T-cell (primary cell): ENCODE data around the gene CETN3. TPM values are rescaled to one million over a fixed set of nuclear protein-coding genes. Genes with fewer than 3 reads are reported as not detected.

Experiments used
- ATAC-seq, 4 experiments: fragments of 200-7000 bp in 3 of 4; fragments of 150-1000 bp in 1 of 4; cut with Tn5 transposase; replicated peaks in 1 of 4; 1 replicate in 3 of 4; 2 replicates in 1 of 4; pipeline ENCODE4 v1.10.0; 2021; ENCODE audit warnings: moderate library complexity in 3 of 4, mild to moderate bottlenecking in 2 of 4, moderate number of reproducible peaks in 1 of 4
- CTCF ChIA-PET, 2 donors: fragments of 300-600 bp; sonication (Branson Sonifier 250); formaldehyde crosslinking; loops; one replicate each; lab custom pipeline; 2022; ENCODE audit warnings: antibody characterized with exemption in 2 of 2; lab: Charles Lee
- POLR2A ChIA-PET, 2 donors: fragments of 300-600 bp; sonication (Branson Sonifier 250); formaldehyde crosslinking; loops; one replicate each; lab custom pipeline; 2022; ENCODE audit warnings: antibody characterized with exemption in 2 of 2; lab: Charles Lee
- DNase-seq, 35 experiments: peaks; one replicate each; pipeline versions ENCODE4 v3.0.0 to v3.0.0-alpha.2; 2013 to 2023
- H3K27ac ChIP-seq: one replicate; pipeline ENCODE4 v1.5.1; 2013; ENCODE audit warnings: low read length
- H3K27me3 ChIP-seq, 2 experiments: replicated peaks in 1 of 2; 1 replicate in 1 of 2; 2 replicates in 1 of 2; pipeline versions ENCODE4 v1.6.1 to v1.7.0; 2013; ENCODE audit warnings: low read length in 1 of 2, mixed read lengths in 1 of 2; ENCODE audit not compliant: control insufficient read depth in 2 of 2, insufficient read depth in 2 of 2; ENCODE audit errors: extremely low read depth in 1 of 2
- H3K36me3 ChIP-seq, 2 donors: 1 replicate in 1 of 2; 2 replicates in 1 of 2; pipeline versions ENCODE4 v1.6.1 to v1.7.0; 2013; ENCODE audit warnings: low read length in 1 of 2; ENCODE audit not compliant: control insufficient read depth in 2 of 2, insufficient read depth in 1 of 2; ENCODE audit errors: extremely low read depth in 1 of 2
- H3K4me1 ChIP-seq, 2 experiments: 1 replicate in 1 of 2; 2 replicates in 1 of 2; pipeline versions ENCODE4 v1.6.1 to v1.7.0; 2013; ENCODE audit warnings: low read length in 2 of 2, mixed read lengths in 1 of 2; ENCODE audit not compliant: insufficient read depth in 2 of 2, control insufficient read depth in 1 of 2; ENCODE audit errors: extremely low read depth in 1 of 2
- H3K4me3 ChIP-seq, 2 donors: 1 replicate in 1 of 2; 2 replicates in 1 of 2; pipeline versions ENCODE4 v1.5.1 to v1.7.0; 2013; ENCODE audit warnings: mild to moderate bottlenecking in 2 of 2, low read length in 1 of 2, moderate library complexity in 1 of 2; ENCODE audit not compliant: control insufficient read depth in 1 of 2; ENCODE audit errors: extremely low read depth in 1 of 2
- H3K9me3 ChIP-seq: 2 replicates; pipeline ENCODE4 v1.7.0; 2013
- H3K27ac Mint-ChIP-seq, 2 donors: one replicate each; pipeline ENCODE4 v1.8.0; 2020 to 2021; ENCODE audit warnings: mild to moderate bottlenecking in 2 of 2, mixed read lengths in 2 of 2
- H3K27me3 Mint-ChIP-seq, 2 donors: one replicate each; pipeline ENCODE4 v1.8.0; 2021 to 2022; ENCODE audit warnings: mixed read lengths in 2 of 2
- H3K36me3 Mint-ChIP-seq: one replicate; pipeline ENCODE4 v1.8.0; 2021; ENCODE audit warnings: mixed read lengths
- H3K4me1 Mint-ChIP-seq, 3 donors: one replicate each; pipeline ENCODE4 v1.8.0; 2020 to 2022; ENCODE audit warnings: mixed read lengths in 3 of 3, mild to moderate bottlenecking in 1 of 3
- H3K4me3 Mint-ChIP-seq, 3 donors: one replicate each; pipeline ENCODE4 v1.8.0; 2020 to 2022; ENCODE audit warnings: mild to moderate bottlenecking in 3 of 3, mixed read lengths in 3 of 3, moderate library complexity in 3 of 3
- H3K9me3 Mint-ChIP-seq, 3 donors: one replicate each; pipeline ENCODE4 v1.8.0; 2020 to 2022; ENCODE audit warnings: mixed read lengths in 3 of 3
- WGBS: methylation state at CpG from one replicate; pipeline ENCODE4 v1.1.5; 2013; ENCODE audit warnings: missing lambda C conversion rate; ENCODE audit not compliant: insufficient coverage; 5-methylcytosine and 5-hydroxymethylcytosine counted together
- total RNA-seq, 35 experiments: library from RNA in 6 of 35; stranded (reverse) in 6 of 35; fragments of 120-200 nt in 1 of 35; gene quantifications; one replicate each; pipeline versions ENCODE4 v1.2.1 to v1.2.4 and lab custom pipeline; 2013 to 2026

CETN3 gene
- 10 to 100 TPM in 3 of 5 donors, 1 to 10 TPM in 2; 6.9 to 17.6 (median 15.8) TPM for total RNA-seq
- total RNA-seq (2013) = 31.0 TPM
- 2.0 to 43.1 (median 8.6) reads per million in 29 experiments for total RNA-seq (lab: John Stamatoyannopoulos, UW)

DNA sequence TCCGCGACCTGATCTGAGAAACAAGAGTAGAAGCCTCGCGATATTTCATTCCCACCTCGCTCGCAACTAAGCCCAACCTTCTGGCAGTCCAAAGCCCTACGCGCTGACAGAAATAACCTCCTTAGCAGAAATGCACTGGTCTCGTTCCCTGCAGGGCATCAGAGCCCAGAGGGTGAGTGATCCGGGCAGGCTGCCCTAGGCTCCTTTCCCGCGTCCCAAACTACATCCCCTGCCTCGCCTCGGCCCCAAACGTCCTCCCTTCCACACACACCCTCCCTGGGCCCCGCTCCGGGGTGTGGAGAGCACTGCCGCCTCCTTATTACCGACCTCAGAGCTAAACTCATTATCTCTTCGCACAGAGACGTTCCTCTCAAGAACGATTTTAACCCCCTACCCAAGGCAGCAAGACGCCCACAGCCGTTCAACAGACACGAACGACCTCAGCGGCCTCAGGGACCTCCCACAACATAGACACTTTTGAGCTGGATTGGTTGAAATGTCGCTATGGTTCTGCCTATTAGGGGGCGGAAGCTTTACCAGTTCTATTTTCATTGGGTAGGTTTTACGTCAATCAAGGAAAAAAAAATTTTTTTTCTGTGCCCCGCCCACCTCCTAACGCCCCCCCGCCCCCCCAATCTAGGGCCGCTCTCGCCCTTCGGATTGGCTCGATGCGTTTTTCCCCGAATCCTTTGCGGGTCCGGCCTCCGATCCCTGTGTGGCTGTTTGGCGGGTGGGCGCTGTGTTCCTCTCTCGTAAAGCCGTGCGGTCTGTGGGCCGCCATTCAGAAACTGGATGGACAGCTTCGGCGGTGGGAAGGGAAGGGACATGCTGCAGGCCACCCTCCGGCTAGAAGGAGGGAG, at the start of gene CETN3:
CETN3 (minus strand) TSS at position 439 of the 860 bp plus-strand sequence; CDS start at position 344, 95 bp downstream.
- no peak within 1 kb of the TSS for H3K4me3 Mint-ChIP-seq
- Histone ChIP-seq H3K9me3 (no peaks in the 10 kb centered on the region), H3K4me1 (peaks cover 7 to 14% of the 10 kb centered on the region in 2 experiments), H3K27me3 (peaks cover 0 to 1% of the 10 kb centered on the region in 2 experiments), H3K4me3 (peak within 1 kb of the TSS; percentile 97 to 98), H3K27ac (peak within 1 kb of the TSS; percentile 95), H3K36me3 (peaks cover 0 to 3% of the 10 kb centered on the region in 2 donors)
- ChIA-PET CTCF (interaction anchor here (0.5 to 2.7 kb wide), 13 partner anchors 19 to 974 kb away, joined by 3 to 32 read pairs (median 3); partner anchors contain the start of genes ARRDC3 (in 1 of the 2), LYSMD3 (in 1 of the 2), MBLAC2 (in 1 of the 2) and POLR3G (in 1 of the 2)), POLR2A (interaction anchor here (0.6 to 2.1 kb wide), 17 partner anchors 9 to 974 kb away, joined by 3 to 22 read pairs (median 6); partner anchors contain the start of genes MBLAC2 (in 2 of the 2), POLR3G (in 2 of the 2), ARRDC3 (in 1 of the 2) and LYSMD3 (in 1 of the 2))
- no peaks in the 10 kb centered on the region for H3K9me3 Mint-ChIP-seq
- WGBS = 0% methylated on average over 34 of the region's 51 CpGs
- H3K36me3 Mint-ChIP-seq = peaks cover 17% of the 10 kb centered on the region
- ATAC-seq = peak; percentile 93 to 95 (median 94)
- H3K27ac Mint-ChIP-seq = no peak within 1 kb of the TSS
- peak; percentile 76 to 95 (median 85) for DNase-seq
- no peaks in the 10 kb centered on the region for H3K27me3 Mint-ChIP-seq
- H3K4me1 Mint-ChIP-seq = peaks cover 18 to 22% (median 19%) of the 10 kb centered on the region in 3 donors

DNA sequence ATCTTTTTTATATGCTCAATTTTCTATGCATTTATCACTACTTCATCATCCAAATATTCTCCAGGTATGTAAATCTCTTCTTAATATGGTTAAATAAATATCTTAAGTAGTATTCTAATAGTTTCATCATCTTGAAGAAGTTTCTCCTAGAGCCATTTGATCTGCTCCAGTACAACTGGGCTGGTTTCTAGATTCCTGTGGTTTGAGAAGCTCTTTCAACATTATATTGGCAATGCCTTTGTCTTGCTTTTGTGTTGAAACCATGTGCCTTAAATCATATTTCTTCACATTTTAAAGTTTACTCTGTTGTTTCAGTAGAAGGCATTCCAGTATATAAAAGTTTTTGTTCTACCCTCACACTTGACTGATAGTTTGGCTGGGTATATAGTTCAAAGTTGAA, 37.4 kb upstream of the CETN3 start:
- Histone ChIP-seq H3K36me3 (no peaks in the 10 kb centered on the region), H3K27ac (no peak overlapping the region), H3K4me3 (no peak overlapping the region), H3K4me1 (no peaks in the 10 kb centered on the region), H3K27me3 (peaks cover 0 to 3% of the 10 kb centered on the region in 2 experiments), H3K9me3 (no peaks in the 10 kb centered on the region)
- ATAC-seq = no peak
- no peaks in the 10 kb centered on the region for H3K9me3 Mint-ChIP-seq
- DNase-seq = no peak
- H3K4me1 Mint-ChIP-seq = no peaks in the 10 kb centered on the region
- H3K27me3 Mint-ChIP-seq = peaks cover 3% of the 10 kb centered on the region in 2 donors
- ChIA-PET CTCF (interaction anchor here in 1 of 2 donors (0.7 kb wide), 1 partner anchor 13 kb away, joined by 4 read pairs; no protein-coding TSS in a partner anchor), POLR2A (interaction anchor here in 1 of 2 donors (1.0 kb wide), 1 partner anchor 13 kb away, joined by 3 read pairs; no protein-coding TSS in a partner anchor)
- H3K4me3 Mint-ChIP-seq = no peak overlapping the region
- no peak overlapping the region for H3K27ac Mint-ChIP-seq
- H3K36me3 Mint-ChIP-seq = peaks cover 3% of the 10 kb centered on the region

DNA sequence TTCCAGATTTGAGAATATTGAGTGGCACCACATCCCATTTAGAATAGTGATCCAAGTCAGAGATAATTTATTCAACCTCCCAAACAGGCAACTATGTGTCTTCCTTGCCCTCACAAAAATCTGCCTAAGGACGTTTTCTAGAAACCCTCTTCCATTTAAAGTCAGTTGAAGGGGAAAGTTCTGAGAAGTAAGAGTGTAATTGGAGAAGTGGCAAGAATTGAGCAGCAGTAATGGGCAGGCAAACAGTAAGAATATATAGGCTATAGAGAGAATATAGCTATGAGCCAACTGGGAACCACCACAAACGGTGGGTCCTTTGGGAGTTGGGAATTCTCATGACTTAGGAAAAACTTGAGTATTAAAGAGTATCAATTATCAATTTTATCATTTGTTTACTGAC, 31.1 kb upstream of the CETN3 start:
- Mint-ChIP-seq H3K27me3 (peaks cover 0 to 9% of the 10 kb centered on the region in 2 donors), H3K9me3 (no peaks in the 10 kb centered on the region), H3K4me3 (peak overlapping the region in 2 of 3 donors; percentile 73 to 75), H3K4me1 (peaks cover 5 to 10% (median 7%) of the 10 kb centered on the region in 3 donors), H3K36me3 (no peaks in the 10 kb centered on the region), H3K27ac (no peak overlapping the region)
- Histone ChIP-seq H3K27me3 (no peaks in the 10 kb centered on the region), H3K4me1 (peaks cover 2 to 4% of the 10 kb centered on the region in 2 experiments), H3K27ac (no peak overlapping the region), H3K9me3 (no peaks in the 10 kb centered on the region), H3K36me3 (no peaks in the 10 kb centered on the region), H3K4me3 (no peak overlapping the region)
- no peak for DNase-seq
- ATAC-seq = no peak
- CTCF ChIA-PET = interaction anchor here (1.5 to 4.0 kb wide), 3 partner anchors 30 to 343 kb away, joined by 3 to 32 read pairs (median 8); partner anchors contain the start of genes CETN3 (in 1 of the 2) and LYSMD3 (in 1 of the 2)
- POLR2A ChIA-PET = interaction anchor here in 1 of 2 donors (0.6 kb wide), 1 partner anchor 943 kb away, joined by 3 read pairs; the partner anchor contains the start of gene ARRDC3
- WGBS = no CpG with 5 or more reads among the region's 2 CpGs

- Mint-ChIP-seq H3K36me3 (no peaks in the 10 kb centered on the region), H3K4me1 (peaks cover 5 to 10% (median 7%) of the 10 kb centered on the region in 3 donors), H3K27ac (no peak overlapping the region), H3K4me3 (no peak overlapping the region), H3K9me3 (no peaks in the 10 kb centered on the region), H3K27me3 (peaks cover 0 to 7% of the 10 kb centered on the region in 2 donors)
- WGBS = no CpG with 5 or more reads among the region's 1 CpG
- ChIA-PET CTCF (interaction anchor here (0.5 to 4.0 kb wide), 9 partner anchors 9 to 1709 kb away, joined by 3 to 50 read pairs (median 6); partner anchors contain the start of gene CETN3 (in 1 of the 2)), POLR2A (interaction anchor here (0.6 to 0.7 kb wide), 3 partner anchors 10 to 118 kb away, joined by 3 to 4 read pairs (median 3); partner anchors contain the start of gene MBLAC2 (in 1 of the 2))
- Histone ChIP-seq H3K27me3 (no peaks in the 10 kb centered on the region), H3K4me1 (peaks cover 2 to 4% of the 10 kb centered on the region in 2 experiments), H3K27ac (no peak overlapping the region), H3K36me3 (no peaks in the 10 kb centered on the region), H3K9me3 (no peaks in the 10 kb centered on the region), H3K4me3 (no peak overlapping the region)
- no peak for ATAC-seq
- DNase-seq = no peak
Measured at GRCh38 chr5:90438100-90438499, 28.5 kb upstream of the CETN3 start.

DNA sequence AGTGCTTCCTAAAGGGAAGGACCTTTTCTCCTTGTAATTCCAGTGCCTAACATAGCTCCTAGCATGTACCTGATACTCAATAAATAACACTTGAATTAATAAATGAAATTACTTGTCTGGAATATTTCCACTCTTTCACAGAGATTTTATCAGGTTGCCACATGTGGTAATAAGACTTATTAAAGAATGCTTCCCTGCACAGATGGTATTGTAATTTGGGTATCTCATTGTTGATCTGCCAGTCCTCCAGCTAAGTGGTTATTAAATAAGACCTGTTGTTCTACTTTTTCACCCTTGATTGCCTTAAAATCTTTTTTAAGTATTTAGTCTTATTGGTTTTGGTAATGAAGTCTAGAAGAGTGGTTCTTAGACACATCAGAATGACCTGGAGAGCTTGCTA, 28.1 kb upstream of the CETN3 start:
- DNase-seq = no peak
- Histone ChIP-seq H3K36me3 (no peaks in the 10 kb centered on the region), H3K4me1 (peaks cover 2 to 4% of the 10 kb centered on the region in 2 experiments), H3K27me3 (no peaks in the 10 kb centered on the region), H3K27ac (no peak overlapping the region), H3K9me3 (no peaks in the 10 kb centered on the region), H3K4me3 (no peak overlapping the region)
- ChIA-PET CTCF (interaction anchor here (0.5 to 4.0 kb wide), 7 partner anchors 9 to 1708 kb away, joined by 3 to 50 read pairs (median 6); partner anchors contain the start of gene CETN3 (in 1 of the 2)), POLR2A (interaction anchor here (0.6 to 0.7 kb wide), 2 partner anchors 10 to 37 kb away, joined by 3 read pairs; partner anchors contain the start of gene MBLAC2 (in 1 of the 2))
- no peaks in the 10 kb centered on the region for H3K36me3 Mint-ChIP-seq
- no peak overlapping the region for H3K27ac Mint-ChIP-seq
- peaks cover 5 to 10% (median 7%) of the 10 kb centered on the region in 3 donors for H3K4me1 Mint-ChIP-seq
- ATAC-seq = no peak
- peaks cover 0 to 7% of the 10 kb centered on the region in 2 donors for H3K27me3 Mint-ChIP-seq
- H3K4me3 Mint-ChIP-seq = no peak overlapping the region
- H3K9me3 Mint-ChIP-seq = no peaks in the 10 kb centered on the region
